Right renal pelvis (tissue), 4 donors: ENCODE data around the gene MAPK8IP2. TPM values are rescaled to one million over a fixed set of nuclear protein-coding genes. Genes with fewer than 3 reads are reported as not detected.

Experiments used
- DNase-seq, 4 donors: peaks; one replicate each; pipeline ENCODE4 v3.0.0-alpha.2; 2013; ENCODE audit warnings: low read depth in 4 of 4, low spot score in 3 of 4, missing footprints in 1 of 4
- polyA plus RNA-seq, 4 donors: library from polyadenylated mRNA; unstranded; fragments of 120-200 nt; gene quantifications; one replicate each; pipeline ENCODE4 v1.2.1, GENCODE V29; 2013; ENCODE audit not compliant: insufficient read length in 4 of 4

The MAPK8IP2 gene
- 1 to 10 TPM in 1 of 4 donors, under 1 TPM in 3; 0.59 to 1.3 (median 0.63) TPM for polyA plus RNA-seq

DNA sequence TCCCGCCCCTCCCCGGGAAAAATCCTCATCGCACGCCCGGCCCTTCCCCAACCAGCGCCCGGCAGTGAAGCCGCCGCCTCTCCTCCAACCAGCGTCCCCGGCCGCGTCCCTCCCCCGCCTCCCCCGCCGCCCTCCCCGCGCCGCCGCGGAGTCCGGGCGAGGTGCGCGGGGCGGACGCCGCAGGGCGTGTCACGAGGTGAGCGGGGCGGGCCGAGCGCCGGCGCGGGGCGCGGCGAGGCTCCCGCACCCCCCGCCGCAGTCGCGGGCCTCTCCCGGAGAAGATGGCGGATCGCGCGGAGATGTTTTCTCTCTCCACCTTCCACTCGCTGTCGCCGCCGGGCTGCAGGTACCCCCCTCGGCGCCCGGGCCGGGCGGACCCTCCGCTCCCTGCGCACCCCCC, at the start of gene MAPK8IP2:
Gene MAPK8IP2, plus strand, starts transcription at position 256 of the 400 bp plus-strand sequence. Its CDS starts 26 bp downstream, at position 282.
- no peak for DNase-seq

- DNase-seq: no peak
Observed at GRCh38 chr22:50551160-50551752, 49.3 kb upstream of the MAPK8IP2 start.

- DNase-seq: no peak
Observed at GRCh38 chr22:50553310-50553709, 47.3 kb upstream of the MAPK8IP2 start.

DNA sequence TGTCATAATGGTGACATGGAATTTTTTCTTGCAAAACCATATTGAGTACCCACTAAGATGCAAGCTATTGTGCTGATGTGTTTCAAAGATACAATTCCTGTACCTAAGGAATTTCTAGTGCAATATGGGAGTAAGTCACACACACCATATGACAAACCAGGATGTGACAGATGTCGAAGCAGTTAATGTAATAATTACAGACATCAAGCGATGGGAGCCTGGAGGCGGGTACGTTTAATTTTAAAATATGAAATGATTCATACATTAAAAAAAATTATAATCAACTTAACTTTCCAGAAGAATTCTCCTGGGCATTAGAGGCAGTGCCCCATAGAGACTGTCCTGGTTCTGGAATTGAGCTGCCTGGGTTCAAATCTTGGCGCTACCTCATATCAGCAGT, 43.9 kb upstream of the MAPK8IP2 start:
- no peak for DNase-seq

GRCh38 chr22:50560034-50560433, 40.6 kb upstream of the MAPK8IP2 start:
- no peak for DNase-seq

GRCh38 chr22:50561401-50562358, 38.9 kb upstream of the MAPK8IP2 start:
- no peak for DNase-seq

DNA sequence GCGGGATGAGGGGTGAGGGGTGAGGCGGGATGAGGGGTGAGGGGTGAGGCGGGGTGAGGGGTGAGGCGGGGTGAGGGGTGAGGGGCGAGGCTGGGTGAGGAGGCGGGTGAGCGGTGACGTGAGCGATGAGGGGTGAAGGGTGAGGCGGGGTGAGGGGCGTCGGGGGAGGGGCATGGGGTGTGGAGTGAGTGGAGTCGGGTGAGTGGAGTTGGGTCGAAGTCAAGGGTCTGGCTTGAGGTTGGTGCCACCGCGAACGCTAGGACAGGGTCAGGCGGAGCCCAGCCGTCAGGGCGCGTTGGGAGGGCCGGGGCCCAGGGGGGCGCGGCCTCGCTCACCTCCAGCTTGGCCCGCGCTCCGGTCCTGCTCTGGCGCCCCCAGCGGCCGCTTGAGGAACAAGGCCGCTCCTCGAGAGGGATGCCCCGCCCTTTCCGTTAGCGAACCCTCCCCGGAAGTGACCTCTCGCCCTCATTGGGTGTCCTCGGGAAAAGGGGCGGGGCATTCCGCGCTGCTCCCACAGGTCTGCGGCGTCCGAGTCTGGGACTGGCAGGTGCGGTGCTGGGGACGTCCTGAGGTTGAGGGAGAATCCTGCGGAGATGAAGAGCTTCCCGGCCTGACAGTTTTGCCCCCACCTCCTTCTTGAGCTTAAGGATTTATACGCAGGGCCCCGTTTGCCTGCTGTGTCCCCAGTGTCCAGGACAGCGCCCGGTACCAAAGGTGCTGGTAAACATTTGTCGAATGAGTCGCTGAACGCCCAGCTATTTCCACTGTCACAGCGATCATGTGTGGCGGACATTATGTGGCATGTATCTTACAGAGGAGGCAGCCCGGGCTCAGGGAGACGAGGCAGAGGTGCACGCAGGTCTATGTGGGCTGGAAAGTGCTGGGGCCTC, 37.8 kb upstream of the MAPK8IP2 start, which contains the start of gene SYCE3:
Gene SYCE3, minus strand, starts transcription at position 397 of the 890 bp plus-strand sequence. CDS start 6,514 bp downstream, outside the sequence.
- peak; percentile 86 to 93 (median 90) for DNase-seq

- no peak for DNase-seq
Observed at GRCh38 chr22:50563413-50564160, 37.0 kb upstream of the MAPK8IP2 start.

GRCh38 chr22:50564289-50564688, 36.3 kb upstream of the MAPK8IP2 start:
- DNase-seq: no peak

DNA sequence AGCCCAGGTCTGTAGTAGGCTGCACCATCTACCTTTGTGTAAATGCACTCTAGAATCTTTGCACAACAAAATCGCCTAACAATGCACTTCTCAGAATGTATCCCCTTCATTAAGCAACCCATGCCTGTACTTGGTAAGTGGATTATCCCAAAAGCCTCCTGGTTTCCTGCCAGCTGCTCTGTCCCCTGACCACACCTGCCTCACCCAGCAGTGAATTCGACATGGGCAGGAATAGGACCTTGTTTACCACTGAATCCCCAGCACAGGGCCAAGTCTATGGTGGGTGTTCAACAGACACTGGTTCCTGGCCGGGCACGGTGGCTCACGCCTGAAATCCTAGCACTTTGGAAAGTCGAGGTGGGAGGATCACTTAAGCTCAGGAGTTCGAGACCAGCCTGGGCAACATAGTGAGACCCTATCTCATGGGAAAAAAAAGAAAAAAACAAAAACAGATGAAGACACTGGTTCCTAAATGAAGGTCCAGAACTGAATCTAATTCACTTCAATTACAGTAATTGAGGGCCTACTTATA, 32.8 kb upstream of the MAPK8IP2 start:
- DNase-seq: no peak

GRCh38 chr22:50568626-50569025, 32.0 kb upstream of the MAPK8IP2 start:
- DNase-seq: no peak

DNA sequence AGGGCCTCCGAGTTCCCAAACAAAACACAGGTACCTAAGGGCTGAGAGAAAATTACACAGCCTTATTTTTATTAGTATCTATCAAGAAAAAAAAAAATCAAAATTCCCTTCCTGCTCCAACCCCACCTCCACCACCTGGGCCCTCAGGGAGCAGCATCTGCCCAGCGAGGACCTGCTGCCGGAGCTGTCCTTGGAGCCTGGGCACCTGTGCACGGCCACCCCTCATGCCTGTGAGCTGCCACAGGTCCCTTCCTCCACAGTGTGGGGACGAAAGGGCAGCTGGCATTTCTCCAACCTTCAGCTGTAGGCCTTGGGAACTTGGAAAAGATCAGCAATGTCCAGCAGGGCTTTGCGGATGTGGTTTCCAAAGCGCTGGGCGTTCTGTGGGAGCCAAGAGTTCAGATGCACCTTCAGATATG, 31.5 kb upstream of the MAPK8IP2 start:
- DNase-seq: no peak

DNA sequence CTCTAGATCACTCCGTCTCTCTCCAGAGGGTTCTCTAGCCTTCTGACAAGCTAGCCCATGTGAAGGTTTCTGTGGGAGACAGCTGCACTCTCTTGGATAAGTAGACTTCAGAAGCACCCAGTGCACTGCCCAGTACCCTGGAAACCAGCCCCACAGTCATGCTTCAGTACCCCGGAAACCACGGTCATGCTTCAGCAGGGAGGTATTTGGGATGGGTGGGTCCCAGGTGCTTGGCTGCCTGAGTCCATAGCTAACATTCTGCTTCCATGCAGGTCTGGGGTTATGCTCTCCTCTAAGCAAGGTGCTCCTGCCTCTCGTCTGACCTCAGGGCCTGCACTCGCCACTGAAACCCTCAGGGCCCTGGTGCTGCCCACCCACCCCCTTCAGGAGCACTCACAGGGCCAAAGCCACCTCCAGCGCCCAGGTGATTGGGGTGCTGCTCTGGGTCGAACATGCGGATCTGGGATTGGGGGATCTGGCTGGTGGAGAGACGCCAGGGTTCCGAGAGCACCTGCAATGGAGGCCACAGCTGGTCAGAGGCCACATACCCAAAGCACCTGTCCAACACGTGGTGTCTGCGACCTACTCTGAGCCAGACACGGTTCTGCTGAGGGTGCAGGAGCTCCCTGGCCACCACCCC, 30.6 kb upstream of the MAPK8IP2 start:
- DNase-seq: no peak

DNA sequence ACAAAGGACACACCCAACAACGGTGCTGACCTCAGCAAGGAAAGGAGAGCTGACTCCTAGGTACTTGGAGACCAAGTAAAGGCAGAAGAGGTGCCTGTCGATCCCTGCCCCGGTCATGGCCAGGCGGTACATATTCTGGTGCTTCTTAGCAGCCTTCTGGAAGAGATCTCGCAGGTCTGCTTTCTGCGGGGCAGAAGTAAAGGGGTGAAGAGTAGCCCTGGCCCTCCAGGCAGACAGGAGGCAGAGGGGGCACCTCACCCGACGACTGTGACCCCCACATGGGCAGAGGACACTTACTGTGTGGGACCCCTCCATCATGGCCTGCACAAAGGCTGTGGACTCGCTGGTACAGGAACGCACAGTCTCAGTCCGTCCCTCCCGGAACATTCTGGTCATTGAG, 29.7 kb upstream of the MAPK8IP2 start:
- no peak for DNase-seq

DNA sequence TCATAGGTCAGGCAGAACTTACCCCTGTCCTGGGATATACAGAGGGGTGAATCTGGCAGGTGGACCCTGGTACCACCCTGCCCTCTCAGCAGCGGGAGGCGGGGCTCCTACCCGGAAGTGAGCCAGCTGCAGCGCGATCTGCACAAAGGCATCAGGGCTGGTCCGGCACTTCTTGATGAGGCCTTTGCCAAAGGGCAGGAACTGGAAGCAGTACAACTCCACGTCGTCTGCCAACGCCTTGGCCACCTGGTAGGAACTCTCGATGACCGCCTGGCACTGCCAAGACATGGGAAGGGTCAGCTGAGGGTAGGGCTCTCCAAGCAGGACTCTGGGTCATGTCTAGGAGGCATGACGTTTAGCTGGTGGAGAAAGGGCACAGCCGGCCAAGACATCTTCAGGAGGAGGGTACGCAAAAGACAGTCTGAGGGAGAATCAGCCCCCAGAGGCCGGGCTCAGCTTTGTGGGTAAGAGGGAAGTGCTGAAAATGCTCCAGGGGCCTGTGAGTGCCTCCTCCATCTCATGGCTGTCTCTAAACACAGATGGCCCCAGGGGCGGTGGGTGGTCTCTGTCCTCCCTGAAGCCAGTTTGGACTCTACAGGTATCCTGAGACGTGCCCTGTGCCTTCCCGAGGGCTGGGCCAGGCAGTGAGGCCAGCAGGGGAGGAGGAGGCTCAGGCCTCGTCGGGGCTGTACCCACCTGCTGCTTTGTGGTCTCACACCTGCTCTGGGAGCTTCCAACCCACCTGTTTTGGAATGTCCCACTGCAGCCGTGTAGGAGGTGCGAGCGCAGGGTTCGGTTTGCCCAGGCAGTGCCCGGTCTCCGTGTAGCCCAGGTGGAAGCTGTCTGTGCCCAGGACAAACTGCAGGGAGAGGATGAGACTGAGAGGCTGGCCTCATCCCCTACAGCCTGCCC, 29.1 kb upstream of the MAPK8IP2 start:
- DNase-seq: no peak

DNA sequence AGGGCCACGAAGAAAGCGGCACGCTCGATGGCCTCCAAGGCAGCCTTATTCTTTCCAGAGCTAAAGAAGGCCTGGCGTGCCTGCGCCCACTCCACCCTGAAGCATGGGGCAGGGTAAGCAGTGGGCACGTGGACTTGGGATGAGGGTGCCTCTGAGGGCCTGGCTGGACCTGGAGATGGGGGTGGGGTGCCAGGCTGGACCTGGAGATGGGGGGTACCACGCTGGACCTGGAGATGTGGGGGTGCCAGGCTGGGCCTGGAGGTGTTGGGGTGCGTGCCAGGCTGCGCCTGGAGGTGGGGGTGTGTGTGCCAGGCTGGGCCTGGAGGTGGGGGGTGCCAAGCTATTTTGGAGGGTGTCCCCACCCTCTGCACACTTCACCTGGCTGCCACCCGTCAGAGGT, 27.6 kb upstream of the MAPK8IP2 start:
- DNase-seq: no peak

DNA sequence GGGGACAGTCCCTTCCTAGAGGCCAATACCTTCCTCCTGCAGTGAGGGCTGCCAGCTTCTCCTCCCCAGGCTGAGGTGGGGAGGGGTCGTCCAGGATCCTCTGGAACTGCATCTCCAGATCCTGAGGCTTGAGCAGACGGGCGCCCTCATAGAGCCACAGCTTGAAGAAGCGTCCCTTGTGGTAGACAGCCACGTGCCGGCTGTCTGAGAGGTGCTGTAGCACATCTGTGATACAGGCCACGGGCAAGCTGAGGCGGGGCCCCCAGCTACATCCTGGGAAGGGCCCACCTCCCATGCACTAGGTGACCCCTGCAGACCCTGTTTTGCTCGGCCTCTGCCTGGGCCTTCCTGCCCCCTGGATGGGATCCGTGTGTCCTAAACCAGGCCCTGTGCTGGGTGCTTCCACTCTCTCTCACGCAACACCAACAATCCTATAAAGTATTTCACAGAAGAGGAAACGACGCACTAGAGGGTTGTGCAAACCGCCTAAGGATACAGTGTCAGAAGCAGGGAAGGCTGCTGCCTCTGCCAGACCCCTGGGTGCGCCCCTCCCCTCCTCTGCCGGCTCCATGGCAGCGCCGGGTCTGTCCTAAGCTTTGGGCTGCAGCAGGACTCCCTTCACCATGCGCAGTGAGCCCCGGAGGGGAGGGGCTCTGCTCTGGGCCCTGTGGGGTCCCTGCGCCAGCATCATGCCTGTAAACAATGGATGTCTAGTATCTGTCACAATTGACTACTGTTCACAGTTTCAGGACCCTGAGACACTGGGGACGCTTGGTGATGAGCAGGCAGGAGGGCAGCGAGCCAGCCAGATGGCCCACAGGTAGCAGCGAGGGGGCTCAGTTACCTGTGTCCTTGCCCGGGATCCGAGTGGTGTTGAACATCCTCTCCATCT, 26.9 kb upstream of the MAPK8IP2 start:
- DNase-seq: no peak
